DND-41 (cell line): ENCODE data around the gene OR52A1.

Experiments used
- EZH2 ChIP-seq: IDR thresholded peaks from 3 replicates; pipeline ENCODE4 v1.6.1; 2012; ENCODE audit warnings: borderline replicate concordance, low read depth, mild to moderate bottlenecking, moderate library complexity, low read length, inconsistent platforms; ENCODE audit not compliant: severe bottlenecking
- TF ChIP-seq, protein P1 (sequence below): IDR thresholded peaks from 2 replicates; pipeline ENCODE4 v1.5.1; 2012; ENCODE audit warnings: borderline replicate concordance, low read length, moderate library complexity, mild to moderate bottlenecking; ENCODE audit not compliant: poor library complexity, severe bottlenecking; ENCODE audit errors: extremely low read depth

DNA sequence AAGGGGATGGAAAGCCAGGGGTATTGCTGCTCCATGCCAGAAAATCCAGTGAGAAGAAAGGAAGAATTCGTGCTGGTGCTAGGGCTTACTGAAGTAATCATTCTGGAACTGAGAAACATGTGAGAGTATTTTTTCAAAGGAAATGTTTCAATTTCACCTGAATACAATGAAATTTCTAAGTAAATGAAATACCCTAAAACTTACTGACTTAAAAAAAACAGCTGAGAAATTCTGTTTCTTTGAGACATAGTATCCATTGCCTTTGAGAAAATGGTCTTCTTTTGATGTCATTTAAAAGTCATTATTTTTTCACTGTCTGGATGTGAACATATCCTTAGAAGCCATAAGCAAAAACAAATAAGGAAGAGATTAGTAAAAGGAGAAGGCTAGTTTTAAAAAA lies 46.0 kb upstream of the OR52A1 start, which contains the start of gene OR51V1:
- TF ChIP-seq, protein P1, sequence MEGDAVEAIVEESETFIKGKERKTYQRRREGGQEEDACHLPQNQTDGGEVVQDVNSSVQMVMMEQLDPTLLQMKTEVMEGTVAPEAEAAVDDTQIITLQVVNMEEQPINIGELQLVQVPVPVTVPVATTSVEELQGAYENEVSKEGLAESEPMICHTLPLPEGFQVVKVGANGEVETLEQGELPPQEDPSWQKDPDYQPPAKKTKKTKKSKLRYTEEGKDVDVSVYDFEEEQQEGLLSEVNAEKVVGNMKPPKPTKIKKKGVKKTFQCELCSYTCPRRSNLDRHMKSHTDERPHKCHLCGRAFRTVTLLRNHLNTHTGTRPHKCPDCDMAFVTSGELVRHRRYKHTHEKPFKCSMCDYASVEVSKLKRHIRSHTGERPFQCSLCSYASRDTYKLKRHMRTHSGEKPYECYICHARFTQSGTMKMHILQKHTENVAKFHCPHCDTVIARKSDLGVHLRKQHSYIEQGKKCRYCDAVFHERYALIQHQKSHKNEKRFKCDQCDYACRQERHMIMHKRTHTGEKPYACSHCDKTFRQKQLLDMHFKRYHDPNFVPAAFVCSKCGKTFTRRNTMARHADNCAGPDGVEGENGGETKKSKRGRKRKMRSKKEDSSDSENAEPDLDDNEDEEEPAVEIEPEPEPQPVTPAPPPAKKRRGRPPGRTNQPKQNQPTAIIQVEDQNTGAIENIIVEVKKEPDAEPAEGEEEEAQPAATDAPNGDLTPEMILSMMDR, result no peak
- TF ChIP-seq EZH2, result no peak
